Stromal cell of bone marrow (primary cell): Measurements from ENCODE around the gene MPG.

Experiments used
- DNase-seq: peaks from one replicate; pipeline ENCODE4 v3.0.0-alpha.2; 2012; ENCODE audit warnings: low read depth

The MPG gene

DNA sequence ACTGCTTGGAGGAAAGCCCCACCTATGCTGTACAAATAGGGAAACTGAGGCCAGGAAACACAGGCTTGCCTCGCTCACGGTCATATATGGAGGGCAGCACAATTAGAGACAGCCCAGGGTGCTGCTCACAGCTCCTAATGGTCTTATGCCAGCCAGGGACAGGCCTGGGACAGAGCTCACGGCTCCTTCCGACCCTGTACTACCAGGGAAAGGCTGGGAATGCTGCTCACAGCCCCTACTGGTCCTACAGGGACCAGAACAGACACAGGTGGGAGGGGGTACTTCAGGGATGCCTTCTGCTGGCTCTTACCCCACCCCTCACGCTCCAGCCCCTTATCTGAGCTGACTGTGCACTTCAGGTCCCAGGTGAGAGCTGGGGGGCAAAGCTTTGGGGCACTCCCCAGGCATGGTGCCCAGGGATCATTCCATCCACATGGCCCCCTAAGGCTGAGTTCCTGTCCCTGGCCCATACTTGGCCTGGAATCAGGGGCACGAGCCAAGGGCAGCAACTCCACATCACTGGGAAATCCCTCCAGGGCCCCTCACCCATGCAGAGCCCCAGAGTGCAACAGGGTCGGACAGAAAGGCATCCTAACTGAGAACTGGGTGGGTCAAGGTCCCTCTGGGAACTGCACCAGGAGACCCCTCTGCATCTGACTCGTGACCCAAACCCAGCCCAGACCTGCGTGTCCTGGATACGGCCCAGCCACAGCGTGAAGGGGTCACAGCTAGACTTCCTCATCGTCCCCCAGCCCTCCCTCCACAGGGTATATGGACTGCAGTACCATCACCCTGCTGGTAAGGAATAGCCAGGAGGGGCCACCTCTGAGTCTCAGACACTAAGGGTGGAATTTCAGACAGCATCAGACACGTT is 11.5 kb upstream of the MPG start:
- DNase-seq, result no peak

DNA sequence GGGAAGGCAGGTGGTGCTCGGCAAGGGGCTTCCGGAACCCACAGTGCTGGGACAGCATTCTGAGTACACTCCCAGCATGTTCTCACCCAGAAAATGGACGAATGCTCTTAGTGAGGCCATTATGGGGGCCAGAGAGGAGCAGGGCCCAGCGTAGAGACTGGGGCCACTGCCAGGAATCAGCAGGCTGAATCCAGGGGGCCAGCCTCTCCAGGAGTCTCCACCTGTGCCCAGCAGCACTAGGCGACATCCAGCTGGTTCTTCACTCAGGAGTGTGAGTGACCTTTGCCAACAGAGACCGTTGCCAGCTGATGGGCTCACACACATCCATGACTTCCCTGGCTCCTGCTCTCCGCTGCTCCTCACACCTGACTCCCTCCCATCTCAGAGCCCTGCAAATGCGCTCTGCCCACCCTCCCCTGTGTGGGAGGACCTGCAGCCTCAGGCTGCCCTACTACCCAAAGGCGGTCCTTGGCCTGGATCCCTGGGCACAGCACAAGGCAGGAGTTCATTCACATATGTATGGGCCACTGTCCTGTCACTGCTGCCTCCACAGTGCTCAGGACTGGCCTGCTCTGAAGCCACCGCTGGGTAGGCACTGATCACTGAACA is 10.7 kb upstream of the MPG start:
- DNase-seq, result no peak

DNA sequence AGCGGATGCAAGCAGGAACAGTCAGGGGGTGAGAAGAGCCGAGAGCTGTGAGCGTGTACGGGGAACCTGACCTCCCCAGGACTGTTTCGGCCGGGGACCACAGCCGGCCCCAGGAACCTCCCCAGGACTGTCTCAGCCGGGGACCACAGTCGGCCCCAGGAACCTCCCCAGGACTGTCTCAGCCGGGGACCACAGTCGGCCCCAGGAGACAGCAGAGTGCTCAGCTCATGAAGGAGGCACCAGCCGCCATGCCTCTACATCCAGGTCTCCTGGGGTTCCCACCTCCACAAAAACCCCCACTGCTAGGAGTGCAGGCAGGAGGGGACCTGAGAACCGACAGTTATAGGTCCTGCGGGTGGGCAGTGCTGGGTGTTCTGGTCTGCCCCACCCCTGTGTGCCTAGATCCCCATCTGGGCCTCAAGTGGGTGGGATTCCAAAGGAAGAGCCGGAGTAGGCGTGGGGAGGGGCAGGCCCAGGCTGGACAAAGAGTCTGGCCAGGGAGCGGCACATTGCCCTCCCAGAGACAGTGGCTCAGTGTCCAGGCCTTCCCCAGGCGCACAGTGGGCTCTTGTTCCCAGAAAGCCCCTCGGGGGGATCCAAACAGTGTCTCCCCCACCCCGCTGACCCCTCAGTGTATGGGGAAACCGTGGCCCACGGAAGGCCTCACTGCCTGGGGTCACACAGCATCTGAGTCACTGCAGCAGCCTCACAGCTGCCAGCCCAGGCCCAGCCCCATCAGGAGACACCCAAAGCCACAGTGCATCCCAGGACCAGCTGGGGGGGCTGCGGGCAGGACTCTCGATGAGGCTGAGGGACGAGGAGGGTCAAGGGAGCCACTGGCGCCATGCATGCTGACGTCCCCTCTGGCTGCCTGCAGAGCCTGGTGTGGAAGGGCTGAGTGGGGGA is 9.9 kb upstream of the MPG start:
- no peak for DNase-seq

DNA sequence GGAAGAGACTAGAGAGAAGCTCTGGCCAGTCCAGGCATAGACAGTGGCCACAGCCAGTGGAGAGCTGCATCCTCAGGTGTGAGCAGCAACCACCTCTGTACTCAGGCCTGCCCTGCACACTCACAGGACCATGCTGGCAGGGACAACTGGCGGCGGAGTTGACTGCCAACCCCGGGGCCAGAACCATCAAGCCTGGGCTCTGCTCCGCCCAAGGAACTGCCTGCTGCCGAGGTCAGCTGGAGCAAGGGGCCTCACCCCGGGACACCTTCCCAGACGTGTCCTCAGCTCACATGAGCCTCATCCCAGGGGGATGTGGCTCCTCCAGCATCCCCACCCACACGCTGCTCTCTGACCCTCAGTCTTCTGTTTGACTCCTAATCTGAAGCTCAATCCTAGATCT is 8.8 kb upstream of the MPG start:
- DNase-seq, result no peak

DNA sequence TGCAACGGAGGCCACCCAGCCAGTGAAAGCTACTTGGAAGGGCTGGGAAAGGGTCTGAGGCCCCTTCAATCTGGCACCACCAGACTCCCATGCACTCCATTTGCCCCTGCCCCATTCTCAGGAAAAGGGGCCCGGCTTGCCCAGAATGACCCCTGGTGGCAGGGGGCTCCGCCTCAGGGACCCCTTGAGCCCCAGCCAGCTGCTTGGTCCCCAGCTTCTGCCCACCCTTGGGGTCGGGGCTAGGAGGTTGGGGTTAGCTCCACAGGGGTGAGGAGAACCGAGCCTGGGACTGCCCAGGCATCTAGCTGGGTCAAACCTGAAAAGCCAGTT is 6.8 kb upstream of the MPG start:
- no peak for DNase-seq

DNA sequence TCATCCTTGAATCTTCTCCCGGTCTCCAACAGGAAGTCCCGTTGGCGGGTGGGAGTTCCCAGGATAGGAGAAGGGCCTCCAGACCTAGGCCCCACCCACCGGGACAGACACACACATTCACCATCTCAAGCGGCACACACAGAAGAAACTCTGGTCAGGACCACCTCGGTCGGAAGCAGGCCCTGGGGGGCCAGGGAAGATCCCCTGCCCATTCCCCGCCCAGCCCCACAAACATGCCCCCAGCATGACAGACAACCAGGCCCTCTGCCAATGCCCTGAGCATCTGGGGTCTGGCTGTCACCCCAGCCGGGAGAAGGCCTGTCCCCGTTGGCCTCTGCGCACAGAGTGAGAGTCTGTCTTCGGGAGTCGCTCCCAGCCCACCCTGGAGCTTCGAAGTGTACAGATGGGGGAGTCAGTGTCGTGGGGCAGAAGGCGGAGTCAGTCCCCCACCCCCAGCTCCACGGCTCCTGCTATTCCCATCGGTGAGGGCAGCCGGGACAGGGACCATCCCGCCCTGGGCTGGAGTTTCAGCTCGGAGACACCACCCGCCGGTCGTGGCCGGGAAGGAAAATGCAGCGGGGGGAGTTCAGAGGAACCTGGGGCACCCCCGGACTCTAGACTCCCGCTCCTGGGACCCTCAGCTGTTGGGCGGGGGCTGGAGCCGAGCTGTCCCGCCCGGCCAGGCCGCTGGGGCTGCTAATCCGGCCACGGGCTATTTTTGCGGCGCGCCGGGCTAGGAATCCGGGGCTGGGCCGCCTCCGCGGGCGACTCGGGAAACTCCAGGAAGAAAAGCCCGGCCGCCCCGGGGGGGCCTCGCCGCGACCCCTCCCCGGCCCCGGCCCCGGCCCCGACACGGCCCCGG is 6.3 kb upstream of the MPG start:
- no peak for DNase-seq

DNA sequence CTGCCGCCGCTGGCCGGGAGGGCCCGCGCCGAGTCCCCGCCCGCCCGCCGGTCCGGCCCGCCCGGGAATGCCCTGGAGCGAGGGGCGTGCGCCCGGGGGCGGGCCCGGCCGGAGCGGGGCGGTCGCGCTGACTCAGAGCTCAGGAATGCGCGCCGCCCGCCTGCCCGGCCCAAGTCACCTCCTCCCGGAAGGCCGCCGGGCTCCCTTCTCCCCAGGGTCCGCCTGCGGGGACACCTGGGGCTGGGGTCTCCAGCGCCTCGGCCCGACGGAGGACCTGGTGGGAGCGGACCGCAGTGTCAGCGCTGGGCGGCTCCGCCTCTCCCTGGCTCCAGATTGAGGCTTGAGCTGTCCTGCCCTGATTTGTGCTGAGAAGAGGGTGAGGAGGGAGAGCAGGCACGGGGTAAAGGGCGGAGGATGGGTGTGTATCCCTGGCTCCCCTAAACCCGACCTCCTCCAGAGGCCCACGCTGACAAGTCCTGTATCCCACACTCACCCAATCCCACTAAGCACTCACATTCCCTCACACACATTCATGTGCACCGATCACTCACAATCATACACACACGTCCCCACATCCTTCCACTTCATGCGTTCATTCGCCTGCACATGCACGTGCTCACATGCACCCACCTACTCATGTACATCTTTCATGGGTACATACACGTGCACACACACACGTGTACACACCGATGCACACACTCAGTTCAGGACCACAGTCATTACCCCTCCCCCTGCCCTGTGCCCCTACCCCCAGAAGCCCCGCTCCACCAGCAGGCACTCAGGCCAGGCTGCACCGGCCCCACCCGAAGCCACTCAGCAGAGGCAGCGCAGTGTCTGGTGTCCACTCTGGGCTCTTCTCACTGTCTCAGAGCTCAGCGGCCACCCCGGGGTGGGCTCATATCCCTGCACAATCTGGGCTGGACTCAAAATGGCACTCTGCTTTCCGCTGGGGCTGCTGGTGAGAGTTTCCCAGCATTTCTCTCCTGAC is 5.2 kb upstream of the MPG start, which contains the start of gene RHBDF1:
TSS of gene RHBDF1 (minus strand) at position 71 of the 988 bp plus-strand sequence. CDS start 7,616 bp downstream, outside the sequence.
- DNase-seq, result no peak

DNA sequence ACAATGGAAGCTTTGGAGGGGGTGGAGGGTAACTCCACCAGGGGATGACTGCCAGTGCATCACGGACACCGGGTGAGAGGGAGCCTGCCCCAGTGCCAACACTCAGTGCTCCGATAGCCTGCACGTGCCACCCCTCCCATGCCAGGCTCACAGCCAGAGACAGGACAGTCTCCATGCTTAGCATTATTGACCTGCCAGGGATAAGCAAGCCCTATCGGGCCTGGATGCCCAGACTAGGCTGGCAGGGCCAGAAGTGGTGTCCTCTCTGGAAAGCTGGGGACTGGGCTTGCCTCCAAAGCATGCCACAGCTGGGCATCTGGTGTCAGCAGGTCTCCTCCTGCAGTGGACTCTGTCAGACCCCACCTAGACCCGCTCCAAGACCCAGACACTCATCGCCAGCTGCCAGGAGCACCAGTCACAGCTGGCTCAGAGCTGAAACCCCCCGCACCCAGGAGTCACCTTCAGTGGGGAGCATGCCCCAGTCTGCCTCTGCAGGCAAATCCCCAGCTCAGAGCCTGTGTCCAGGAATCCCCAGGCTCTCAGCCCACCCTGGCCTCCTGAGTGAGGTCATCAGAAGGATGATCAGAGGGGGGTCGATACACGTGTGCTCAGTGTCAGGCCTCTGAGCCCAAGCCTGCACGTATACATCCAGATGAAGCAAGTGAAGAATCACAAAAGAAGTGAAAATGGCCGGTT is 3.8 kb upstream of the MPG start:
- no peak for DNase-seq

DNA sequence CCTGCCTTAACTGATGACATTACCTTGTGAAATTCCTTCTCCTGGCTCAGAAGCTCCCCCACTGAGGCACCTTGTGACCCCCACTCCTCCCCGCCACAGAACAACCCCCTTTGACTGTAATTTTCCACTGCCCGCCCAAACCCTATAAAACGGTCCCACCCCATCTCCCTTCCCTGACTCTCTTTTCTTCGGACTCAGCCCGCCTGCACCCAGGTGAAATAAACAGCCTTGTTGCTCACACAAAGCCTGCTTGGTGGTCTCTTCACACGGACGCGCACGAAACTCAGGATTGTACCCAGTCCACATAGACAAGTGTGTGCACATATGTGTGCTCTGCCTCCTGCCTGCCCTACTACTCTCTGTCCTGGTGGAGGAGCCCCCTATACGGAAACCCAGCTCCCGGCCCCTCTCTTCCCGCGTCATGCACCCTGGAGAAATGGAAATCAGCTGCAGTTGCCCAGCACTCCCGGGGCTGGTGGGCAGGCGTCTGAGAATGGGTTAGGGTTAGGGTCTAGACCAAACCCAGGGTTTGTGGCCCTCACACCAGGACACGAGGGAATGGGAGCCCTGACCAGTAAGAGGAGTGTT is 3.2 kb upstream of the MPG start:
- no peak for DNase-seq

DNA sequence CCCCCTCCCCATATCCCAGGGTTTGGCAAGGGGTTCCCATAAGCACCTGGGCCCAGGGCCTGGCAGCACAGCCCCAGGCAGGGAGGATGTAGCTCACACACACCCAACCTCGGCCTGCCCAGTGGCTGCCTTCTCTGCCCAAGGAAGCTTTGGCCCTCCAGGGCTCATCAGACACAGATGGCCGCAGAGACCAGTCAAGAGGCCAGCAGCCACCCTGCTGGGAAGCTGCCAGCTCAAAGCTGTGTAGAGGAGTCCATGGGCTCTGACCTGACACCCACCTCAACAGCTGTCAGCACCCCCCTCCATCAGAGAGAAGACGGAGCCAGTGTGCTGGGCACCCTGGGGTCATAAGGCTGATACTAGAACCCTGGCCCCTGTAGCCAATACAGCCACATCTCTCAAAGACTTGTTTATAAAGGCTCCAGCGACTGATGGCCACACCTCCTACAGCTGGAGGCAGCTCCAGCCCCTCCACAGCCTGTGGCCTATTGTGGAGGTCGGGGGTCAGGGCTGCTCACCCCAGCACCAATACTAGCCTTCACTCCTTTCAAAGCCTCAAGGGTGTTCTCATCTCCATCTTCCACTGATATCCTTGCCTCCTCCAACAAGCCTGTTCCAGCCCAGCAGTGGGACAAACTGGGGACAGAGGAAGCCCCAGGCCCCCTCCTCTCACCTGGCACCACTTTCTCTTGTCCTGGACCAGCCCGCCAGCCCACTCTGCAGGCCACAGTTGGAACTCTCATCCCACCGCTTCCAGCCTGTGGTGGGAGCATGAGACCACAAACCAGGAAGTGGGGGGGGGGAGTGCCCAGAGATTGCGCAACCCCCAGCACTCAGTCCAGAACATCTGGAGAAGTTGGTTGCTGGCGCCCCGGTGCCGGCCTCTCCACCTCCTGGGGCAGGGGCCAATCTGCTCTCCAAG is 2.2 kb upstream of the MPG start:
- peak; percentile 60 for DNase-seq

DNA sequence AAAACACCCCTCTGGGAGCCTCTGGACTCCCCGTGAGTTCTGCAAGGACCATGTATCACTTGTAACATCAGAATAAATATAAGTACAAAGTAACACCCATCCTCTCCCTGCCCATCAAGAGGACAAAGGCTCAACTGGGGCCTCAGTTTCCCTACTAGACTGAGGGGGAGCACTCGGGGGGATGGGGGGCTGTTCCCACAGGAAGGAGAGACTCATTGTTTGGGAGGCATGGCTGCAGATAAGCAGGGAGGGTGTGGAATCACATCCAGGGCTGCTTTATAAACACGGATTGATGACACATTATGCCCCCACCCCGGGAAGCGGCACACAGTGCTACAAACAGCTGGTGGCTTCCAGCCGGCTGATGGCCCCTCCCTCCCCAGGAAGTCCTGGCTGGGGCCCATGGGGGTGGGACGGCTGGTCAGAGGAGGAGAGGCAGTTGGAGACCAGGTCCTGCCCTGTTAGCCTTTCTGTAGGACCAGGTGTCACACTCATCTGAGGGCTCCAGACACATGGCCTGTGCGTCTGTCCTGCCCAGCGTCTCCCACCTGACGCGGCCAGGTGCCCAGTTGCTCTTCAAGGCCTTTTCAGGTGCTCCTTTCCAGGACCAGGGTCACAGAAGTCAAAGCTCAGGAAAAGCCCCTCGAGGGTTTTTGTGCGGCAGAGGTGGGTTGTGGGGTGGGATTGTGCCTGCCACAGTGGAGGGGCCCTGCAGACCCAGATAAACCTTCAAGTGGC is 1.3 kb upstream of the MPG start:
- DNase-seq, result peak; percentile 71

DNA sequence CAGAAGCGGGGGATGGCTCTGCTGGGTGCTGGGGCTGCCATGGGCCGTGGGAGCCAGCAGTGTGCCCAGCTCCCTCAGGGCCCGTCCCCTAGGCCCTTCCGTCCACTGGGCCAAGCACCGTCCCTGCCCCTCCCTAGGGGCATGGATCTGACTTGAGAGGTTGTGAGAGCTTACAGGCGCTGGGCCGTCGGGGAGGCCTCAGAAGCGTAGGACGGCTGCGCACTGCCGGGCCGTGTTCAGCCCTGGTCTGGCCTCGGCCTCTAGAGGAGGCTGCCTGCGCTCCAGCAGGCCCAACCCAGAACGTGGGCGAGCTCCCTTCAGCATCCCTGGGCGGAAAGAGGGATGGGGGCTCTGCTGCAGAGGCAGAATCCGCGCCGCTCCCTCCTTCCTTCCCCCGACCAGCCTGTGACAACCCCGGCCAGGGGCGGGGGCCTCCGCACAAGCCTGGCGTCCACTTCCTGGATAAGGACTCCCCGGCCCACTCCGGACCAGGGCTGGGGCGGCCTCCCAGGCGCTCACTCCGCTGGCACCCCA is 685 bp upstream of the MPG start:
- no peak for DNase-seq

DNA sequence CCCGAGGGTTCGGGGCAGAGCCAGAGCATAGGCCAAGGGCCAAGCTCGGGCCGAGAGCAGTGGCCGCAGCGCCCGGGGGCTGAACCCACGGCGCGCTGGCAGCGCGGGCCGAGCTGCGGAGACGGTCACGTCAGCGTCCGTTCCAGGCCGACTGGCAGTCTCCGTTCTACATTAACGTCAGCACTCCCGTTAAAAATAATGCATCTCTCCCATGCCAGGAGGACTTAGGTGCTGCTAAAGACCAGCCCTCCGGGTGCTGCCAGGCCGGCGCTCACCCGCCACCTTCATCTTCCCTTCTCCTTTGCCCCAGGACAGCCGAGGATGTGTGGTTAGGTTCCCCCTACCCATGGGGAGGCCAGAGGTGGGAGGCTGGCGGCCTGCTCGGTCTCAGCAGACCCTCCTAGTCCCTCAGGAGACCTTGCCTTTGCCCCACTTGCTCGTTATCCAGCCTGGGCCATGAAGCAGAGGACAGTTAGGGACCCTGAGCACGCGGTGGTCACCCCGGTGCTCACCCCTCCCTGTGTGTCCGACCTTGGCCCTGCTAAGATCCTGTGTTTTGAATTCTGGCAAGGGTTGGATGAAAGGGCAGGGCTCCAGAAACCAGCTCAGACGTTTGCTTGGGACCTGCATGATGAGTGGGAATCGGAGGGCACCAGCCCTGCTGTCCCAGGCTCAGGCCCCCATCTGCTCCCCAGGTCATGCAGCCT is 572 bp downstream of the MPG start:
- DNase-seq, result no peak

DNA sequence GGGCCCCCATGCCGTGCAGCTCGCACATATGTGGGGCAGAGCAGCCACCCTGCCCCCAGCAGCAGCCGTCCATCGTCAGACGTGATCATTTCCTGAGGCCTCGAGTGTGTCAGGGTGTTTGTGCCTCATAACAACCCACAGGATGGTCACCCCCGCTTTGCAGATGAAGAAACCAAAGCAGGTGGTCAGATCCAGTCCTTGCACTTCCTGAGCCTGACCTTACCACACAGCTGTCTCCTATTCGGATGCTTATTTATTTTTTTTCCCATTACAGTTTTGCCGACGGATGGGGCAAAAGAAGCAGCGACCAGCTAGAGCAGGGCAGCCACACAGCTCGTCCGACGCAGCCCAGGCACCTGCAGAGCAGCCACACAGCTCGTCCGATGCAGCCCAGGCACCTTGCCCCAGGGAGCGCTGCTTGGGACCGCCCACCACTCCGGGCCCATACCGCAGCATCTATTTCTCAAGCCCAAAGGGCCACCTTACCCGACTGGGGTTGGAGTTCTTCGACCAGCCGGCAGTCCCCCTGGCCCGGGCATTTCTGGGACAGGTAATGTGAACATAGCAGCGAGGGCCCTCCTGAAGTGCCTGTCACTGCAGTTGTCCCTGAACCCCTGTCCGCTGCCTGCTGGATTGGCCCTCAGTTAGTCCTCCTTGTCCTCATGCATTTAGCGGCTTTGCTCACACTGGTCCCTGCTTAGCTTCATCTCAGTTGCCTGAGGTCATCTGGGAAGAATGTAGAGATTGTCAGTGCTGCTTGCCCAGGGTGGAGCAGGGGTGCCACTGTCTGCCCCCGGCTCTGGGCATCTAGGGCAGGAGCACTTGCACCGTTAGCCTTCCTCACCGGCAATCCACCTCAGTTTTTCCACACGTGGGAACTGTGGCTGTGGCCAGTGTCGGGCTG is 1.4 kb downstream of the MPG start:
- no peak for DNase-seq

DNA sequence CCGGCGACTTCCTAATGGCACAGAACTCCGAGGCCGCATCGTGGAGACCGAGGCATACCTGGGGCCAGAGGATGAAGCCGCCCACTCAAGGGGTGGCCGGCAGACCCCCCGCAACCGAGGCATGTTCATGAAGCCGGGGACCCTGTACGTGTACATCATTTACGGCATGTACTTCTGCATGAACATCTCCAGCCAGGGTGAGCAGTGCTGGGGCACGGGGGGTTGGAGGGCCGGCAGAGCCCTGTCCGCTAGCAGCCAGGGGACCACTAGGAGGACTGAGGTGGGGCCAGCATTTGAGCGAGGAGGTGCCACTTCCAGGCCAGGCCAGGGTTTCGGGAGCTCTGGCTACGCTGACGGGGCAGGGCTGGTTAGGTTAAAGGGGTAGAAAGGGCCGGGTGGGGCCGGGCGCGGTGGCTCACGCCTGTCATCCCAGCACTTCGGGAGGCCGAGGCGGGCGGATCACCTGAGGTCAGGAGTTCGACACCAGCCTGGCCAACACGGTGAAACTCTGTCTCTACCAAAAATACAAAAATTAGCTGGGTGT is 5.1 kb downstream of the MPG start:
- no peak for DNase-seq
